Tibial nerve (tissue), 3 donors: Measurements from ENCODE around the gene RUNX1.

Experiments
- POLR2A ChIP-seq, 2 donors: fragments of 450-650 bp; IDR thresholded peaks; one replicate each; pipeline ENCODE4 v1.6.1; 2017; ENCODE audit warnings: antibody characterized with exemption in 2 of 2, mild to moderate bottlenecking in 2 of 2, moderate library complexity in 2 of 2
- TF ChIP-seq, protein P1 (sequence below), 5 experiments: fragments of 200-600 bp in 3 of 5; fragments of 450-650 bp in 2 of 5; sonication (generic) in 3 of 5; IDR thresholded peaks; one replicate each; pipeline ENCODE4 v1.5.1; 2016 to 2019; ENCODE audit warnings: antibody characterized with exemption in 5 of 5, mild to moderate bottlenecking in 3 of 5, moderate library complexity in 2 of 5

DNA sequence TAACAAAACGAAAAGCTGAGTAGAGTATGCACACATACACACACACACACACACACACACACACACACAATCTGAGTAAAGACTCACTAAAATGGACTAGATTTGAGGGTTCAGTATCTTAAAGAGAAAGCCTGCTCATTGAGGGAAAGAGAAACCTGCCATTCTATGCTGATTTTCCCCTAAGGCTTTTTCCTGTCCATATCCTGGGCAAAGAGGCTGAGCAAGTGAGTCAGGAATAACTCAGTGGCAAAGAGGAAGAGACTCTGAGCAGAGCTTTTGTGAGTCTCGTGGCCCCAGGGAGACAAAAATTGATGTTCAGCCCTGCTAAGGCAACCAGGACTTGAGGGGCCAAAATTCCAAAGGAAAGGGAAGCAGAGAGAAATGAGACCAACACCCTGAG is 37.3 kb upstream of the RUNX1 start:
- TF ChIP-seq, protein P1, sequence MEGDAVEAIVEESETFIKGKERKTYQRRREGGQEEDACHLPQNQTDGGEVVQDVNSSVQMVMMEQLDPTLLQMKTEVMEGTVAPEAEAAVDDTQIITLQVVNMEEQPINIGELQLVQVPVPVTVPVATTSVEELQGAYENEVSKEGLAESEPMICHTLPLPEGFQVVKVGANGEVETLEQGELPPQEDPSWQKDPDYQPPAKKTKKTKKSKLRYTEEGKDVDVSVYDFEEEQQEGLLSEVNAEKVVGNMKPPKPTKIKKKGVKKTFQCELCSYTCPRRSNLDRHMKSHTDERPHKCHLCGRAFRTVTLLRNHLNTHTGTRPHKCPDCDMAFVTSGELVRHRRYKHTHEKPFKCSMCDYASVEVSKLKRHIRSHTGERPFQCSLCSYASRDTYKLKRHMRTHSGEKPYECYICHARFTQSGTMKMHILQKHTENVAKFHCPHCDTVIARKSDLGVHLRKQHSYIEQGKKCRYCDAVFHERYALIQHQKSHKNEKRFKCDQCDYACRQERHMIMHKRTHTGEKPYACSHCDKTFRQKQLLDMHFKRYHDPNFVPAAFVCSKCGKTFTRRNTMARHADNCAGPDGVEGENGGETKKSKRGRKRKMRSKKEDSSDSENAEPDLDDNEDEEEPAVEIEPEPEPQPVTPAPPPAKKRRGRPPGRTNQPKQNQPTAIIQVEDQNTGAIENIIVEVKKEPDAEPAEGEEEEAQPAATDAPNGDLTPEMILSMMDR (IDR thresholded peaks at IDR 0.05), result no peak
- no peak for TF ChIP-seq POLR2A (IDR thresholded peaks at IDR 0.05)
